Esophagus muscularis mucosa (tissue), 3 donors: ENCODE data around the gene CAMK1D.

ENCODE experiments used
- POLR2AphosphoS5 ChIP-seq, 2 donors: sonication (generic); formaldehyde crosslinking; IDR thresholded peaks; one replicate each; pipeline ENCODE4 v1.6.1; 2017; ENCODE audit warnings: antibody characterized with exemption in 2 of 2
- TF ChIP-seq, protein P1 (sequence below), 3 experiments: fragments of 200-600 bp in 2 of 3; fragments of 450-650 bp in 1 of 3; sonication (generic) in 2 of 3; IDR thresholded peaks; one replicate each; pipeline ENCODE4 v1.5.1; 2017 to 2019; ENCODE audit warnings: antibody characterized with exemption in 3 of 3, mild to moderate bottlenecking in 2 of 3, moderate library complexity in 1 of 3

GRCh38 chr10:12500381-12501303, 151.3 kb downstream of the CAMK1D start:
- TF ChIP-seq, protein P1, sequence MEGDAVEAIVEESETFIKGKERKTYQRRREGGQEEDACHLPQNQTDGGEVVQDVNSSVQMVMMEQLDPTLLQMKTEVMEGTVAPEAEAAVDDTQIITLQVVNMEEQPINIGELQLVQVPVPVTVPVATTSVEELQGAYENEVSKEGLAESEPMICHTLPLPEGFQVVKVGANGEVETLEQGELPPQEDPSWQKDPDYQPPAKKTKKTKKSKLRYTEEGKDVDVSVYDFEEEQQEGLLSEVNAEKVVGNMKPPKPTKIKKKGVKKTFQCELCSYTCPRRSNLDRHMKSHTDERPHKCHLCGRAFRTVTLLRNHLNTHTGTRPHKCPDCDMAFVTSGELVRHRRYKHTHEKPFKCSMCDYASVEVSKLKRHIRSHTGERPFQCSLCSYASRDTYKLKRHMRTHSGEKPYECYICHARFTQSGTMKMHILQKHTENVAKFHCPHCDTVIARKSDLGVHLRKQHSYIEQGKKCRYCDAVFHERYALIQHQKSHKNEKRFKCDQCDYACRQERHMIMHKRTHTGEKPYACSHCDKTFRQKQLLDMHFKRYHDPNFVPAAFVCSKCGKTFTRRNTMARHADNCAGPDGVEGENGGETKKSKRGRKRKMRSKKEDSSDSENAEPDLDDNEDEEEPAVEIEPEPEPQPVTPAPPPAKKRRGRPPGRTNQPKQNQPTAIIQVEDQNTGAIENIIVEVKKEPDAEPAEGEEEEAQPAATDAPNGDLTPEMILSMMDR (IDR thresholded peaks at IDR 0.05) = no peak
- no peak for TF ChIP-seq POLR2AphosphoS5 (IDR thresholded peaks at IDR 0.05)
